ENCODE results near the gene PCYT1A. TPM values are rescaled to one million over a fixed set of nuclear protein-coding genes. Genes with fewer than 3 reads are reported as not detected.

The PCYT1A gene
- total and polyA plus RNA-seq, 2 of the 13 experiments (the other 11 are each of a cell fraction or from before 2014, with no cell fraction given), result 26.4 to 45.3 TPM

DNA sequence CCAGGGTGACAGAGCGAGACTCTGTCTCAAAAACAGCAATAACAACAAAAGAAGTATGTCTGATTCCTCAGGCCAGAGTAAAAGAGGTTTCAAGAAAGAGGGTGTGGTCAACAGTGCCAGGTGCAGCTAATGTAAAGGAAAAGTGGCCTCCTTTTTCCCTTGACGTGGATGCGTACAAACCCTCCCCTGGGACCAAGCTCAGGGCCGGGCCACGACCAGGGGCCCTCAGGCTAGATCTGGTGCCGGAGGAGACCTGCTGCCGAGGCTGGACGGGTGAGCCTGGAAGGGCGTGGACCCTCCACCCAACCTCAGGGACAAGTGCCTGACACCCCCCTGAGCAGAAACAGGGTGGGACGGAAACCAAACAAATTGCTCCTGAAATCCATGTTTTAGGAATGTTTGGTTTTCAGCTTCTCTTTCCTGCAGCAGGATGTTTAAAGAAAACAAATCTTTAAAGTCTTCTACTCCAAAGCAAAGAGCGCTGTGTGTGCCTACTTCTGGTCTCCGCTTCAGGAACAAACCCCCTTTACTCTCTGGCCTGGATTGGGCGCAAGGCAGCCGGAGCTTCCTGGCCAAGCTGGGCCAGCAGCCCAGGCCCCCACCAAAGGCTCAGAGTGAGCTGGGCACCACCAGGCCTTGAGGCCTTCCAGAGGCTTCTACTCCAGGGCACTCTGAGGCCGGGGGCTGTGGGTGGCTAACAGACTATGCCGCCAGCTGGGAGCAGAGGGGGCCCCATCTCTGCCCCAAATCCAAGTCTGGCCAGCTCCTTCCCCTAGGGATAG is 97.8 kb downstream of the PCYT1A start (continued):
- TF ChIP-seq, protein P1, sequence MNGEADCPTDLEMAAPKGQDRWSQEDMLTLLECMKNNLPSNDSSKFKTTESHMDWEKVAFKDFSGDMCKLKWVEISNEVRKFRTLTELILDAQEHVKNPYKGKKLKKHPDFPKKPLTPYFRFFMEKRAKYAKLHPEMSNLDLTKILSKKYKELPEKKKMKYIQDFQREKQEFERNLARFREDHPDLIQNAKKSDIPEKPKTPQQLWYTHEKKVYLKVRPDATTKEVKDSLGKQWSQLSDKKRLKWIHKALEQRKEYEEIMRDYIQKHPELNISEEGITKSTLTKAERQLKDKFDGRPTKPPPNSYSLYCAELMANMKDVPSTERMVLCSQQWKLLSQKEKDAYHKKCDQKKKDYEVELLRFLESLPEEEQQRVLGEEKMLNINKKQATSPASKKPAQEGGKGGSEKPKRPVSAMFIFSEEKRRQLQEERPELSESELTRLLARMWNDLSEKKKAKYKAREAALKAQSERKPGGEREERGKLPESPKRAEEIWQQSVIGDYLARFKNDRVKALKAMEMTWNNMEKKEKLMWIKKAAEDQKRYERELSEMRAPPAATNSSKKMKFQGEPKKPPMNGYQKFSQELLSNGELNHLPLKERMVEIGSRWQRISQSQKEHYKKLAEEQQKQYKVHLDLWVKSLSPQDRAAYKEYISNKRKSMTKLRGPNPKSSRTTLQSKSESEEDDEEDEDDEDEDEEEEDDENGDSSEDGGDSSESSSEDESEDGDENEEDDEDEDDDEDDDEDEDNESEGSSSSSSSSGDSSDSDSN (CRISPR knock-in tag; IDR thresholded peaks at IDR 0.05), result peak; percentile 31; the same call in 1 of the 2 replicates
- no peak for TF ChIP-seq NFYB (CRISPR knock-in tag; IDR thresholded peaks at IDR 0.05)
- TF ChIP-seq LCORL (IDR thresholded peaks at IDR 0.05), result no peak
- peak; percentile 76; the same call in 1 of the 2 replicates for TF ChIP-seq LCORL (CRISPR knock-in tag; IDR thresholded peaks at IDR 0.05)
- TF ChIP-seq ZNF737 (CRISPR knock-in tag; IDR thresholded peaks at IDR 0.05; ENCODE audit: borderline replicate concordance), result no peak
- no peak for TF ChIP-seq SP5 (CRISPR knock-in tag; IDR thresholded peaks at IDR 0.05; ENCODE audit: borderline replicate concordance, low read depth)
- no peak for TF ChIP-seq ZNF484 (CRISPR knock-in tag; IDR thresholded peaks at IDR 0.05; ENCODE audit: borderline replicate concordance, low read depth)
- TF ChIP-seq, protein P2, sequence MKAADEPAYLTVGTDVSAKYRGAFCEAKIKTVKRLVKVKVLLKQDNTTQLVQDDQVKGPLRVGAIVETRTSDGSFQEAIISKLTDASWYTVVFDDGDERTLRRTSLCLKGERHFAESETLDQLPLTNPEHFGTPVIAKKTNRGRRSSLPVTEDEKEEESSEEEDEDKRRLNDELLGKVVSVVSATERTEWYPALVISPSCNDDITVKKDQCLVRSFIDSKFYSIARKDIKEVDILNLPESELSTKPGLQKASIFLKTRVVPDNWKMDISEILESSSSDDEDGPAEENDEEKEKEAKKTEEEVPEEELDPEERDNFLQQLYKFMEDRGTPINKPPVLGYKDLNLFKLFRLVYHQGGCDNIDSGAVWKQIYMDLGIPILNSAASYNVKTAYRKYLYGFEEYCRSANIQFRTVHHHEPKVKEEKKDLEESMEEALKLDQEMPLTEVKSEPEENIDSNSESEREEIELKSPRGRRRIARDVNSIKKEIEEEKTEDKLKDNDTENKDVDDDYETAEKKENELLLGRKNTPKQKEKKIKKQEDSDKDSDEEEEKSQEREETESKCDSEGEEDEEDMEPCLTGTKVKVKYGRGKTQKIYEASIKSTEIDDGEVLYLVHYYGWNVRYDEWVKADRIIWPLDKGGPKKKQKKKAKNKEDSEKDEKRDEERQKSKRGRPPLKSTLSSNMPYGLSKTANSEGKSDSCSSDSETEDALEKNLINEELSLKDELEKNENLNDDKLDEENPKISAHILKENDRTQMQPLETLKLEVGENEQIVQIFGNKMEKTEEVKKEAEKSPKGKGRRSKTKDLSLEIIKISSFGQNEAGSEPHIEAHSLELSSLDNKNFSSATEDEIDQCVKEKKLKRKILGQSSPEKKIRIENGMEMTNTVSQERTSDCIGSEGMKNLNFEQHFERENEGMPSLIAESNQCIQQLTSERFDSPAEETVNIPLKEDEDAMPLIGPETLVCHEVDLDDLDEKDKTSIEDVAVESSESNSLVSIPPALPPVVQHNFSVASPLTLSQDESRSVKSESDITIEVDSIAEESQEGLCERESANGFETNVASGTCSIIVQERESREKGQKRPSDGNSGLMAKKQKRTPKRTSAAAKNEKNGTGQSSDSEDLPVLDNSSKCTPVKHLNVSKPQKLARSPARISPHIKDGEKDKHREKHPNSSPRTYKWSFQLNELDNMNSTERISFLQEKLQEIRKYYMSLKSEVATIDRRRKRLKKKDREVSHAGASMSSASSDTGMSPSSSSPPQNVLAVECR (CRISPR knock-in tag; IDR thresholded peaks at IDR 0.05; ENCODE audit: borderline replicate concordance), result peak; percentile 25; the same call in 1 of the 2 replicates
- TF ChIP-seq, protein P3, sequence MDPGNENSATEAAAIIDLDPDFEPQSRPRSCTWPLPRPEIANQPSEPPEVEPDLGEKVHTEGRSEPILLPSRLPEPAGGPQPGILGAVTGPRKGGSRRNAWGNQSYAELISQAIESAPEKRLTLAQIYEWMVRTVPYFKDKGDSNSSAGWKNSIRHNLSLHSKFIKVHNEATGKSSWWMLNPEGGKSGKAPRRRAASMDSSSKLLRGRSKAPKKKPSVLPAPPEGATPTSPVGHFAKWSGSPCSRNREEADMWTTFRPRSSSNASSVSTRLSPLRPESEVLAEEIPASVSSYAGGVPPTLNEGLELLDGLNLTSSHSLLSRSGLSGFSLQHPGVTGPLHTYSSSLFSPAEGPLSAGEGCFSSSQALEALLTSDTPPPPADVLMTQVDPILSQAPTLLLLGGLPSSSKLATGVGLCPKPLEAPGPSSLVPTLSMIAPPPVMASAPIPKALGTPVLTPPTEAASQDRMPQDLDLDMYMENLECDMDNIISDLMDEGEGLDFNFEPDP (CRISPR knock-in tag; conservative IDR thresholded peaks at IDR 0.05), result no peak
- TF ChIP-seq, protein P4, sequence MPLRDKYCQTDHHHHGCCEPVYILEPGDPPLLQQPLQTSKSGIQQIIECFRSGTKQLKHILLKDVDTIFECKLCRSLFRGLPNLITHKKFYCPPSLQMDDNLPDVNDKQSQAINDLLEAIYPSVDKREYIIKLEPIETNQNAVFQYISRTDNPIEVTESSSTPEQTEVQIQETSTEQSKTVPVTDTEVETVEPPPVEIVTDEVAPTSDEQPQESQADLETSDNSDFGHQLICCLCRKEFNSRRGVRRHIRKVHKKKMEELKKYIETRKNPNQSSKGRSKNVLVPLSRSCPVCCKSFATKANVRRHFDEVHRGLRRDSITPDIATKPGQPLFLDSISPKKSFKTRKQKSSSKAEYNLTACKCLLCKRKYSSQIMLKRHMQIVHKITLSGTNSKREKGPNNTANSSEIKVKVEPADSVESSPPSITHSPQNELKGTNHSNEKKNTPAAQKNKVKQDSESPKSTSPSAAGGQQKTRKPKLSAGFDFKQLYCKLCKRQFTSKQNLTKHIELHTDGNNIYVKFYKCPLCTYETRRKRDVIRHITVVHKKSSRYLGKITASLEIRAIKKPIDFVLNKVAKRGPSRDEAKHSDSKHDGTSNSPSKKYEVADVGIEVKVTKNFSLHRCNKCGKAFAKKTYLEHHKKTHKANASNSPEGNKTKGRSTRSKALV (CRISPR knock-in tag; IDR thresholded peaks at IDR 0.05), result no peak
- TF ChIP-seq ZNF460 (CRISPR knock-in tag; IDR thresholded peaks at IDR 0.05; ENCODE audit: borderline replicate concordance), result no peak
- TF ChIP-seq HNRNPH1 (optimal IDR thresholded peaks at IDR 0.05; ENCODE audit: low read depth, low read length), result no peak
- no peak for TF ChIP-seq PHF20 (CRISPR knock-in tag; IDR thresholded peaks at IDR 0.05)
- TF ChIP-seq HIVEP1 (CRISPR knock-in tag; IDR thresholded peaks at IDR 0.05), result 0 out of 2 replicates have a peak, but pooled peaks have one; percentile 28
- TF ChIP-seq SALL1 (CRISPR knock-in tag; IDR thresholded peaks at IDR 0.05), result peak; percentile 15; the same call in 1 of the 2 replicates
- TF ChIP-seq, protein P5, sequence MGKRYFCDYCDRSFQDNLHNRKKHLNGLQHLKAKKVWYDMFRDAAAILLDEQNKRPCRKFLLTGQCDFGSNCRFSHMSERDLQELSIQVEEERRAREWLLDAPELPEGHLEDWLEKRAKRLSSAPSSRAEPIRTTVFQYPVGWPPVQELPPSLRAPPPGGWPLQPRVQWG (CRISPR knock-in tag; IDR thresholded peaks at IDR 0.05; ENCODE audit: borderline replicate concordance, low read depth), result no peak
- no peak for TF ChIP-seq ZNF143 (CRISPR knock-in tag; IDR thresholded peaks at IDR 0.05)
- TF ChIP-seq, protein P6, sequence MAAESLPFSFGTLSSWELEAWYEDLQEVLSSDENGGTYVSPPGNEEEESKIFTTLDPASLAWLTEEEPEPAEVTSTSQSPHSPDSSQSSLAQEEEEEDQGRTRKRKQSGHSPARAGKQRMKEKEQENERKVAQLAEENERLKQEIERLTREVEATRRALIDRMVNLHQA (CRISPR knock-in tag; IDR thresholded peaks at IDR 0.05), result no peak
